C4-2B (cell line): ENCODE measurements around the gene CHMP5.

Experiments
- ZFX ChIP-seq: fragments of 450-650 bp; IDR thresholded peaks from 2 replicates; pipeline ENCODE4 v1.6.1; 2017
- TF ChIP-seq, protein P1 (sequence below): fragments of 450-650 bp; conservative IDR thresholded peaks from 2 replicates; pipeline ENCODE4 v1.5.1; 2017; ENCODE audit warnings: mild to moderate bottlenecking

DNA sequence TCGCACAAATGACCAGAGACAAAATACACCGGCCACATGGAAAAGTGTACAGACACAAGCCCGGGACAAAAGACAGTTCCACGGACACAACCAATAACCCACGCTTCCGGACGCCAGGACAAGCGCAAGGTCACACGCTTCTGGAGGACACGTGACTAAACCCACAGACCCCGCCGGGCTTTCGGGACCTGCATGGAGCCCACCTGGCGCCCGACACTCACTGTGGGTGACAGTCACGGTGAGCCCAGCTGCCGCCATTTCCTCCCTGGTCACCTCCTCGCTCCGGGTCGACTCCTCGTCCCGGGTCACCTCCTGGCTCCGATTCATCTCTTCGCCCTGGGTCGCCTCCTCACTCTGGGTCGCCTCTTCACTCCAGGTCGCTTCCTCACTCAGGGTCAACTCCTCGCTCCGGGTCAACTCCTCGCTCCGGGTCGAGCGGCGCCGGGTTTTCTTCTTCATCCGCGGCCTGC lies 811 bp upstream of the CHMP5 start:
- TF ChIP-seq, protein P1, sequence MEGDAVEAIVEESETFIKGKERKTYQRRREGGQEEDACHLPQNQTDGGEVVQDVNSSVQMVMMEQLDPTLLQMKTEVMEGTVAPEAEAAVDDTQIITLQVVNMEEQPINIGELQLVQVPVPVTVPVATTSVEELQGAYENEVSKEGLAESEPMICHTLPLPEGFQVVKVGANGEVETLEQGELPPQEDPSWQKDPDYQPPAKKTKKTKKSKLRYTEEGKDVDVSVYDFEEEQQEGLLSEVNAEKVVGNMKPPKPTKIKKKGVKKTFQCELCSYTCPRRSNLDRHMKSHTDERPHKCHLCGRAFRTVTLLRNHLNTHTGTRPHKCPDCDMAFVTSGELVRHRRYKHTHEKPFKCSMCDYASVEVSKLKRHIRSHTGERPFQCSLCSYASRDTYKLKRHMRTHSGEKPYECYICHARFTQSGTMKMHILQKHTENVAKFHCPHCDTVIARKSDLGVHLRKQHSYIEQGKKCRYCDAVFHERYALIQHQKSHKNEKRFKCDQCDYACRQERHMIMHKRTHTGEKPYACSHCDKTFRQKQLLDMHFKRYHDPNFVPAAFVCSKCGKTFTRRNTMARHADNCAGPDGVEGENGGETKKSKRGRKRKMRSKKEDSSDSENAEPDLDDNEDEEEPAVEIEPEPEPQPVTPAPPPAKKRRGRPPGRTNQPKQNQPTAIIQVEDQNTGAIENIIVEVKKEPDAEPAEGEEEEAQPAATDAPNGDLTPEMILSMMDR: no peak
- TF ChIP-seq ZFX: no peak; the same call in 1 of the 2 replicates
